HepG2 (cell line): Measurements from ENCODE around the gene SNX6. TPM values are rescaled to one million over a fixed set of nuclear protein-coding genes. Genes with fewer than 3 reads are reported as not detected.
"Not testable (repeated sequence)": the region's sequence is repeated elsewhere in the genome, so short reads cannot be mapped to it uniquely, and the experiment has no call there.

Source experiments
- ATAC-seq: fragments of 200-7000 bp; cut with Tn5 transposase; 3 replicates; pipeline ENCODE4 v1.9.1; 2020; ENCODE audit warnings: mild to moderate bottlenecking, moderate library complexity
- BruUV-seq: library from RNA; stranded (reverse); fragments of 400-500 nt; replicated peaks from 2 replicates; lab custom pipeline; 2021; lab: Mats Ljungman, UMichigan
- CTCF ChIA-PET: fragments of 300-600 bp; formaldehyde crosslinking; extraction: SDS; loops from one replicate; lab custom pipeline; 2021; ENCODE audit warnings: low total read pairs, inconsistent platforms, low intra/inter-chr PET ratio; lab: Yijun Ruan, JAX
- POLR2A ChIA-PET: fragments of 350-600 bp; sonication (Branson Sonifier 250); formaldehyde crosslinking; loops from one replicate; lab custom pipeline; 2020; ENCODE audit warnings: antibody characterized with exemption, inconsistent platforms; lab: Yijun Ruan, JAX
- DNase-seq: peaks from one replicate; pipeline ENCODE4 v3.0.0-alpha.2; 2015; ENCODE audit warnings: low spot score
- FAIRE-seq: peaks from 3 replicates; lab custom pipeline; 2011; peaks lifted over from hg19 to GRCh38; lab: Jason Lieb, UNC
- H2AFZ ChIP-seq: one replicate; pipeline ENCODE4 v1.6.1; 2011; ENCODE audit warnings: low read length, inconsistent platforms
- H3K27ac ChIP-seq: fragments of 300-600 bp; 3 replicates; pipeline ENCODE4 v1.8.0; 2011; ENCODE audit warnings: mixed run types, mild to moderate bottlenecking, mixed read lengths, low read length, inconsistent platforms; ENCODE audit not compliant: insufficient read depth; ENCODE audit errors: extremely low read length
- H3K27me3 ChIP-seq, 2 experiments: fragments of 200-600 bp in 1 of 2; 2 replicates in 1 of 2; 3 replicates in 1 of 2; pipeline versions ENCODE4 v1.6.0 to v1.8.0; 2011; ENCODE audit warnings: low read length in 2 of 2, mild to moderate bottlenecking in 2 of 2, moderate library complexity in 2 of 2, inconsistent platforms in 1 of 2; ENCODE audit not compliant: insufficient read depth in 2 of 2, control insufficient read depth in 1 of 2
- H3K36me3 ChIP-seq, 2 experiments: fragments of 200-600 bp in 1 of 2; replicated peaks in 1 of 2; 2 replicates in 1 of 2; 3 replicates in 1 of 2; pipeline versions ENCODE4 v1.5.1 to v1.8.0; 2011; ENCODE audit warnings: low read length in 2 of 2, inconsistent platforms in 1 of 2; ENCODE audit not compliant: insufficient read depth in 2 of 2, control insufficient read depth in 1 of 2
- H3K4me1 ChIP-seq: 2 replicates; pipeline ENCODE4 v1.5.1; 2012; ENCODE audit warnings: low read length, inconsistent platforms; ENCODE audit not compliant: insufficient read depth
- H3K4me2 ChIP-seq: 2 replicates; pipeline ENCODE4 v1.6.0; 2011; ENCODE audit warnings: low read depth, low read length, inconsistent platforms
- H3K4me3 ChIP-seq, 3 experiments: fragments of 200-600 bp in 1 of 3; sonication (generic), shearing (Covaris generic) in 1 of 3; replicated peaks in 1 of 3; 2 replicates each; pipeline ENCODE4 v1.5.1; 2011 to 2016; ENCODE audit warnings: low read length in 3 of 3, inconsistent platforms in 2 of 3, low read depth in 2 of 3, mild to moderate bottlenecking in 2 of 3, control low read depth in 1 of 3, mixed read lengths in 1 of 3; ENCODE audit not compliant: insufficient read depth in 1 of 3
- H3K79me2 ChIP-seq: one replicate; pipeline ENCODE4 v1.6.1; 2011; ENCODE audit warnings: low read length, inconsistent platforms; ENCODE audit not compliant: insufficient read depth
- H3K9ac ChIP-seq: 2 replicates; pipeline ENCODE4 v1.6.0; 2011; ENCODE audit warnings: mild to moderate bottlenecking, low read depth, low read length, inconsistent platforms; ENCODE audit not compliant: insufficient read depth
- H3K9me3 ChIP-seq: 2 replicates; pipeline ENCODE4 v1.5.1; 2012; ENCODE audit warnings: mild to moderate bottlenecking, low read length
- H4K20me1 ChIP-seq: 2 replicates; pipeline ENCODE4 v1.6.0; 2011; ENCODE audit warnings: inconsistent platforms, mild to moderate bottlenecking, low read length, moderate library complexity; ENCODE audit not compliant: insufficient read depth
- CEBPG ChIP-seq: IDR thresholded peaks from 2 replicates; pipeline ENCODE4 v1.6.1; 2016
- EEA1 ChIP-seq: sonication (generic); formaldehyde crosslinking; IDR thresholded peaks from 2 replicates; pipeline ENCODE4 v1.5.1; 2020; ENCODE audit warnings: mild to moderate bottlenecking, missing genetic modification reagents, borderline replicate concordance
- GFI1 ChIP-seq: sonication (generic); formaldehyde crosslinking; IDR thresholded peaks from 2 replicates; pipeline ENCODE4 v1.5.0; 2020; ENCODE audit warnings: missing genetic modification reagents, mild to moderate bottlenecking, borderline replicate concordance
- HNF4A ChIP-seq: sonication (generic); formaldehyde crosslinking; IDR thresholded peaks from 2 replicates; pipeline ENCODE4 v1.4.0; 2020; ENCODE audit warnings: missing genetic modification reagents
- MED8 ChIP-seq: sonication (generic); formaldehyde crosslinking; IDR thresholded peaks from 2 replicates; pipeline ENCODE4 v1.8.1; 2023; ENCODE audit warnings: mild to moderate bottlenecking, missing genetic modification reagents; ENCODE audit not compliant: insufficient replicate concordance
- NAIF1 ChIP-seq: sonication (generic); formaldehyde crosslinking; IDR thresholded peaks from 2 replicates; pipeline ENCODE4 v1.5.0; 2020; ENCODE audit warnings: mild to moderate bottlenecking, missing genetic modification reagents, borderline replicate concordance
- NR2C2 ChIP-seq: sonication (generic); formaldehyde crosslinking; IDR thresholded peaks from 2 replicates; pipeline ENCODE4 v1.4.0; 2020; ENCODE audit warnings: missing genetic modification reagents, mild to moderate bottlenecking, moderate library complexity, borderline replicate concordance
- NR2F1 ChIP-seq, 2 experiments: fragments of 450-650 bp in 1 of 2; formaldehyde crosslinking in 1 of 2; IDR thresholded peaks; 2 replicates each; pipeline versions ENCODE4 v1.5.0 to v1.6.1; 2016 to 2020; ENCODE audit warnings: mild to moderate bottlenecking in 1 of 2, missing compliant biosample characterization in 1 of 2, missing genetic modification reagents in 1 of 2, moderate library complexity in 1 of 2
- NR2F6 ChIP-seq, 2 experiments: IDR thresholded peaks; 2 replicates each; pipeline ENCODE4 v1.6.1; 2016; ENCODE audit warnings: antibody characterized with exemption in 1 of 2, mild to moderate bottlenecking in 1 of 2
- PHF21A ChIP-seq: sonication (generic); formaldehyde crosslinking; IDR thresholded peaks from 2 replicates; pipeline ENCODE4 v1.5.0; 2020; ENCODE audit warnings: mild to moderate bottlenecking, missing genetic modification reagents
- RORA ChIP-seq: sonication (generic); formaldehyde crosslinking; IDR thresholded peaks from 2 replicates; pipeline ENCODE4 v1.5.0; 2020; ENCODE audit warnings: mild to moderate bottlenecking, missing genetic modification reagents, moderate library complexity
- RXRA ChIP-seq: sonication (generic); formaldehyde crosslinking; IDR thresholded peaks from 2 replicates; pipeline ENCODE4 v1.5.1; 2020; ENCODE audit warnings: missing genetic modification reagents
- SAFB2 ChIP-seq: sonication (generic); formaldehyde crosslinking; IDR thresholded peaks from 2 replicates; pipeline ENCODE4 v1.5.1; 2020; ENCODE audit warnings: missing genetic modification reagents, low read depth, mild to moderate bottlenecking, borderline replicate concordance
- SALL1 ChIP-seq: sonication (generic); formaldehyde crosslinking; IDR thresholded peaks from 2 replicates; pipeline ENCODE4 v1.8.0; 2022; ENCODE audit warnings: mild to moderate bottlenecking, missing genetic modification reagents
- TEAD3 ChIP-seq: optimal IDR thresholded peaks from 2 replicates; pipeline ENCODE3; 2016; ENCODE audit warnings: borderline replicate concordance
- YEATS4 ChIP-seq: sonication (generic); formaldehyde crosslinking; IDR thresholded peaks from 2 replicates; pipeline ENCODE4 v1.4.0; 2020; ENCODE audit warnings: missing genetic modification reagents, borderline replicate concordance
- ZNF121 ChIP-seq: sonication (generic); formaldehyde crosslinking; IDR thresholded peaks from 2 replicates; pipeline ENCODE4 v1.5.0; 2020; ENCODE audit warnings: mild to moderate bottlenecking, missing genetic modification reagents
- ZNF292 ChIP-seq: sonication (generic); formaldehyde crosslinking; IDR thresholded peaks from 2 replicates; pipeline ENCODE4 v1.8.1; 2022; ENCODE audit warnings: mild to moderate bottlenecking, low read depth, missing genetic modification reagents, borderline replicate concordance
- ZNF460 ChIP-seq: sonication (generic); formaldehyde crosslinking; IDR thresholded peaks from 2 replicates; pipeline ENCODE4 v1.5.1; 2020; ENCODE audit warnings: missing genetic modification reagents, mild to moderate bottlenecking, borderline replicate concordance
- ZNF75D ChIP-seq: sonication (generic); formaldehyde crosslinking; IDR thresholded peaks from 2 replicates; pipeline ENCODE4 v1.8.1; 2023; ENCODE audit warnings: missing genetic modification reagents, mild to moderate bottlenecking, borderline replicate concordance
- WGBS: methylation state at CpG from one replicate; pipeline ENCODE4 v1.1.6; 2017; ENCODE audit warnings: low lambda C conversion rate; 5-methylcytosine and 5-hydroxymethylcytosine counted together
- in situ Hi-C: cut with HindIII; loops from 2 replicates; pipeline ENCODE4 v1.10.0; 2017; ENCODE audit warnings: low pct_unique_long_range_greater_than_20kb; ENCODE audit not compliant: extremely low pct_ligation_motif_present
- intact Hi-C: fragments of 100-400 bp; cut with micrococcal nuclease; formaldehyde crosslinking; loops from one replicate; pipeline ENCODE4 v1.10.0; 2022; ENCODE audit not compliant: unreplicated experiment
- polyA plus RNA-seq, 8 experiments: library from polyadenylated mRNA; depleted of rRNA in 3 of 8; stranded (reverse) in 7 of 8; unstranded in 1 of 8; fragments of >200 nt; fragmentation: Illumina TruSeq in 4 of 8; extraction: Trizol in 4 of 8; gene quantifications; 2 replicates each; pipeline versions ENCODE4 v1.2.1 to v1.2.3, GENCODE V29; 2011 to 2016; ENCODE audit warnings: low read depth in 4 of 8, missing spikeins in 1 of 8, mixed read lengths in 1 of 8; ENCODE audit not compliant: insufficient read depth in 1 of 8
- total RNA-seq, 5 experiments: library from RNA; depleted of rRNA; stranded (reverse); fragments of >200 nt; fragmentation: Illumina TruSeq; extraction: Trizol; gene quantifications; 2 replicates each; pipeline ENCODE4 v1.2.3, GENCODE V29; 2016; ENCODE audit warnings: low read depth in 1 of 5
- TF ChIP-seq, protein P1 (sequence below): sonication (generic); formaldehyde crosslinking; conservative IDR thresholded peaks from 2 replicates; pipeline ENCODE4 v1.4.0; 2020; ENCODE audit warnings: missing genetic modification reagents
- TF ChIP-seq, protein P2 (sequence below): sonication (generic); formaldehyde crosslinking; IDR thresholded peaks from 2 replicates; pipeline ENCODE4 v1.8.1; 2023; ENCODE audit warnings: mild to moderate bottlenecking, missing genetic modification reagents

SNX6 gene
- total and polyA plus RNA-seq, 2 of the 13 experiments (the other 11 are each of a cell fraction or from before 2014, with no cell fraction given): 92.3 to 169 TPM

DNA sequence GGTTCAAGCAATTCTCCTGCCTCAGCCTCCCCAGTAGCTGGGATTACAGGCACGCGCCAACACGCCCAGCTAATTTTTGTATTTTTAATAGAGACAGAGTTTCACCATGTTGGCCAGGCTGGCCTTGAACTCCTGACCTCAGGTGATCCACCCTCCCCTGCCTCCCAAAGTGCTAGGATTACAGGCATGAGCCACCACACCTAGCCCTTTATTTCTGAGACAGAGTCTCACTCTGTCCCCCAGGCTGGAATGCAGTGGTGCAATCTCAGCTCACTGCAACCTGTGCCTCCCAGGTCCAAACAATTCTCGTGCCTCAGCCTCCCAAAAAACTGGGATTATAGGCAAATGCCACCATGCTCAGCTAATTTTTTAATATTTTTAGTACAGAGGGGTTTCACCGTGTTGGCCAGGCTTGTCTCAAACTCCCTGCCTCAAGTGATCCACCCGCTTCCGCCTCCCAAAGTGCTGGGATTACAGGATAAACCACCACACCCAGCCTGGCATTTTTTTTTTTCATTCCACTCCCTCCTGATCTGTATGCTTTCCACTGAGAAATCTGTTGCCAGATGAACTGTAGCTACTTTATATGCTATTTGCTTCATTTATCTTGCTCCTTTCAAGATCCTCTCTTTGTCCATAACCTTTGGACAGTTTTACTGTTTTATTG is 109.5 kb downstream of the SNX6 start:
- H3K36me3 ChIP-seq: peaks cover 47 to 81% of the 10 kb centered on the region in 2 experiments
- in situ Hi-C loops, H3K9me3 ChIP-seq, H3K9ac ChIP-seq, H3K4me3 ChIP-seq, H2AFZ ChIP-seq, DNase-seq, CTCF ChIA-PET, H4K20me1 ChIP-seq, intact Hi-C loops, H3K27ac ChIP-seq, H3K4me2 ChIP-seq, H3K4me1 ChIP-seq, H3K27me3 ChIP-seq, FAIRE-seq, H3K79me2 ChIP-seq: not testable (repeated sequence)
- peak; percentile 64 for ATAC-seq
- POLR2A ChIA-PET: interaction anchor here (1.2 to 1.5 kb wide), 2 partner anchors 15 to 58 kb away, joined by 3 read pairs; partner anchors contain the start of gene SPTSSA
- TF ChIP-seq NR2F6 (IDR thresholded peaks at IDR 0.05) (peak; percentile 54), NR2F6 (CRISPR knock-in tag; IDR thresholded peaks at IDR 0.05) (peak; percentile 59; the same call in 1 of the 2 replicates), TEAD3 (CRISPR knock-in tag) (peak; percentile 57), SALL1 (CRISPR knock-in tag) (peak; percentile 25; the same call in 1 of the 2 replicates), CEBPG (CRISPR knock-in tag) (peak; percentile 39; the same call in 1 of the 2 replicates), MED8 (CRISPR knock-in tag) (peak; percentile 24), NAIF1 (CRISPR knock-in tag) (0 out of 2 replicates have a peak, but pooled peaks have one; percentile 49), EEA1 (CRISPR knock-in tag) (0 out of 2 replicates have a peak, but pooled peaks have one; percentile 31), ZNF292 (CRISPR knock-in tag) (0 out of 2 replicates have a peak, but pooled peaks have one; percentile 23), YEATS4 (0 out of 2 replicates have a peak, but pooled peaks have one; percentile 23), PHF21A (CRISPR knock-in tag) (0 out of 2 replicates have a peak, but pooled peaks have one; percentile 43), SAFB2 (CRISPR knock-in tag) (peak; percentile 44; the same call in 1 of the 2 replicates), GFI1 (peak; percentile 57; the same call in 1 of the 2 replicates), RXRA (peak; percentile 56; the same call in 1 of the 2 replicates), ZNF75D (peak; percentile 67; the same call in 1 of the 2 replicates), HNF4A (CRISPR knock-in tag) (peak; percentile 40), NR2F1 (CRISPR knock-in tag; IDR thresholded peaks at IDR 0.05) (peak in 1 of 2 experiments; percentile 26; a peak in 1 of 4 replicates), NR2C2 (CRISPR knock-in tag) (0 out of 2 replicates have a peak, but pooled peaks have one; percentile 21), ZNF460 (peak; percentile 75; the same call in 1 of the 2 replicates), RORA (0 out of 2 replicates have a peak, but pooled peaks have one; percentile 60), ZNF121 (CRISPR knock-in tag) (0 out of 2 replicates have a peak, but pooled peaks have one; percentile 23)
- TF ChIP-seq, protein P1, sequence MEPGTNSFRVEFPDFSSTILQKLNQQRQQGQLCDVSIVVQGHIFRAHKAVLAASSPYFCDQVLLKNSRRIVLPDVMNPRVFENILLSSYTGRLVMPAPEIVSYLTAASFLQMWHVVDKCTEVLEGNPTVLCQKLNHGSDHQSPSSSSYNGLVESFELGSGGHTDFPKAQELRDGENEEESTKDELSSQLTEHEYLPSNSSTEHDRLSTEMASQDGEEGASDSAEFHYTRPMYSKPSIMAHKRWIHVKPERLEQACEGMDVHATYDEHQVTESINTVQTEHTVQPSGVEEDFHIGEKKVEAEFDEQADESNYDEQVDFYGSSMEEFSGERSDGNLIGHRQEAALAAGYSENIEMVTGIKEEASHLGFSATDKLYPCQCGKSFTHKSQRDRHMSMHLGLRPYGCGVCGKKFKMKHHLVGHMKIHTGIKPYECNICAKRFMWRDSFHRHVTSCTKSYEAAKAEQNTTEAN: 0 out of 2 replicates have a peak, but pooled peaks have one; percentile 31
- TF ChIP-seq, protein P2, sequence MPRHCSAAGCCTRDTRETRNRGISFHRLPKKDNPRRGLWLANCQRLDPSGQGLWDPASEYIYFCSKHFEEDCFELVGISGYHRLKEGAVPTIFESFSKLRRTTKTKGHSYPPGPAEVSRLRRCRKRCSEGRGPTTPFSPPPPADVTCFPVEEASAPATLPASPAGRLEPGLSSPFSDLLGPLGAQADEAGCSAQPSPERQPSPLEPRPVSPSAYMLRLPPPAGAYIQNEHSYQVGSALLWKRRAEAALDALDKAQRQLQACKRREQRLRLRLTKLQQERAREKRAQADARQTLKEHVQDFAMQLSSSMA (CRISPR knock-in tag): 0 out of 2 replicates have a peak, but pooled peaks have one; percentile 41
- TSS peak; percentile 9 for BruUV-seq
- WGBS: 97% methylated on average over 7 of the region's 7 CpGs
